ENCODE data around the gene USP48.

Gene USP48

DNA sequence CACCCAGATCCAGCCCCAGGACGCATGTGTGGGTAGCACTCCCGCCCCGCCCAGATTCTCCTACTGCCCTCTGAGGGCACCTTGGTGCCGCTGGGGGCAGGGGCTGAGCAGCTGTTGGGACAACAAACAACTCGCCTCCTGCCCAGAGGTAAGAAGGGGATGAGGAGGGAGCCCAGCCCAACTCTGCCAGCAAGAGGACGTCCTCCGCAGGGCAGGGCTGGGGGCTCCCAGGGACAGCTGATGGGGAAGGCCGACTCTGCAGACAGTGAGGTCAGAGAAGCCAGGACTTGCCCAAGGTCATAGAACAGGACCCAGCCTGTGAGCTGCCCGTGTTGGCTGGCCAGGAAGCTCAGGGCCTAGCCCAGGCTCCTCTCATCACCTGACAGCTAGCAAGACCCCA is 132.5 kb downstream of the USP48 start (continued):
- no peak for TF ChIP-seq ZNF76 (tag by site-specific recombination; IDR thresholded peaks at IDR 0.05; ENCODE audit: borderline replicate concordance, low read depth)
- no peak for TF ChIP-seq SETDB1 (IDR thresholded peaks at IDR 0.05; ENCODE audit: insufficient read length, low read length)
- TF ChIP-seq ZBTB6 (tag by site-specific recombination; IDR thresholded peaks at IDR 0.05), result no peak
- no peak for TF ChIP-seq ZNF518A (tag by site-specific recombination; conservative IDR thresholded peaks at IDR 0.05; ENCODE audit: low read depth)
- no peak for TF ChIP-seq ZSCAN18 (tag by site-specific recombination; IDR thresholded peaks at IDR 0.05)

DNA sequence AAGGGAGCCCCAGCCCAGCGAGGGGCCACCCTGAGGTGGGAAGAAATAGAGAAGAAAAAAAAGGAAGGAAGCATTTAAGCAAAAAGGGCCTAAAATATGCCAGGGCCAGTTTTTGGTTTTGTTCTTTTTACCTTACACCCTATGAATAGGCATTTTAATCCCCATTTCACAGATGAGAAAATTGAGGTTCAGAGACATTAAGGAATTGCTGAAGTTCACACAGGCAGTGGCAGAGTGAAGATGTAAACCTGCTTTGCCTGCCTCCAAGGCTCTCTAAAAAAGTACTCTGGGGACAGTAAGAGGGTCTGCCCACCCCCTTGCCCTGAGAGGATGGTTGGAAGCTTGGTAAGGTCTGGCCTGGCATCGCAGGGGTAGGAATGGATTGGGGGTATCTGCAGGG is 133.6 kb downstream of the USP48 start:
- Histone ChIP-seq H3K9me3 (ENCODE audit: control insufficient read depth, insufficient read depth, low read depth, low read length) (no peaks in the 10 kb centered on the region), H3K4me1 (ENCODE audit: control insufficient read depth, insufficient read depth, low read length) (no peaks in the 10 kb centered on the region), H3K4me3 (ENCODE audit: low read depth, low read length) (no peak overlapping the region), H3K36me3 (ENCODE audit: control insufficient read depth in 2 of 2, insufficient read depth in 1 of 2, low read length in 2 of 2) (no peaks in the 10 kb centered on the region), H3K27ac (ENCODE audit: extremely low read depth, low read depth, low read length) (no peak overlapping the region)
- CTCF ChIA-PET, result no interaction called here
- POLR2A ChIA-PET, result no interaction called here
- no peak for TF ChIP-seq ZNF174 (tag by site-specific recombination; IDR thresholded peaks at IDR 0.05)
- no peak for TF ChIP-seq ZNF830 (tag by site-specific recombination; IDR thresholded peaks at IDR 0.05; ENCODE audit: low read depth)
- no peak for TF ChIP-seq ZSCAN23 (tag by site-specific recombination; IDR thresholded peaks at IDR 0.05)
- TF ChIP-seq ZNF138 (tag by site-specific recombination; IDR thresholded peaks at IDR 0.05; ENCODE audit: borderline replicate concordance), result no peak
- no peak for TF ChIP-seq MZF1 (tag by site-specific recombination; IDR thresholded peaks at IDR 0.05; ENCODE audit: borderline replicate concordance)
- TF ChIP-seq ZNF561 (tag by site-specific recombination; IDR thresholded peaks at IDR 0.05; ENCODE audit: borderline replicate concordance), result no peak
- no peak for TF ChIP-seq ZNF416 (tag by site-specific recombination; IDR thresholded peaks at IDR 0.05)
- TF ChIP-seq, protein P1, sequence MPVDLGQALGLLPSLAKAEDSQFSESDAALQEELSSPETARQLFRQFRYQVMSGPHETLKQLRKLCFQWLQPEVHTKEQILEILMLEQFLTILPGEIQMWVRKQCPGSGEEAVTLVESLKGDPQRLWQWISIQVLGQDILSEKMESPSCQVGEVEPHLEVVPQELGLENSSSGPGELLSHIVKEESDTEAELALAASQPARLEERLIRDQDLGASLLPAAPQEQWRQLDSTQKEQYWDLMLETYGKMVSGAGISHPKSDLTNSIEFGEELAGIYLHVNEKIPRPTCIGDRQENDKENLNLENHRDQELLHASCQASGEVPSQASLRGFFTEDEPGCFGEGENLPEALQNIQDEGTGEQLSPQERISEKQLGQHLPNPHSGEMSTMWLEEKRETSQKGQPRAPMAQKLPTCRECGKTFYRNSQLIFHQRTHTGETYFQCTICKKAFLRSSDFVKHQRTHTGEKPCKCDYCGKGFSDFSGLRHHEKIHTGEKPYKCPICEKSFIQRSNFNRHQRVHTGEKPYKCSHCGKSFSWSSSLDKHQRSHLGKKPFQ (tag by site-specific recombination; IDR thresholded peaks at IDR 0.05), result no peak
- TF ChIP-seq GLIS1 (tag by site-specific recombination; IDR thresholded peaks at IDR 0.05), result no peak
- no peak for TF ChIP-seq CTCF (tag by site-specific recombination; IDR thresholded peaks at IDR 0.05)
